NCI-H1105 (cell line): Measurements from ENCODE around the gene KLC1.

ENCODE experiments used
- DNase-seq: peaks from one replicate; lab custom pipeline; 2025; lab: John Stamatoyannopoulos, UW

The KLC1 gene

DNA sequence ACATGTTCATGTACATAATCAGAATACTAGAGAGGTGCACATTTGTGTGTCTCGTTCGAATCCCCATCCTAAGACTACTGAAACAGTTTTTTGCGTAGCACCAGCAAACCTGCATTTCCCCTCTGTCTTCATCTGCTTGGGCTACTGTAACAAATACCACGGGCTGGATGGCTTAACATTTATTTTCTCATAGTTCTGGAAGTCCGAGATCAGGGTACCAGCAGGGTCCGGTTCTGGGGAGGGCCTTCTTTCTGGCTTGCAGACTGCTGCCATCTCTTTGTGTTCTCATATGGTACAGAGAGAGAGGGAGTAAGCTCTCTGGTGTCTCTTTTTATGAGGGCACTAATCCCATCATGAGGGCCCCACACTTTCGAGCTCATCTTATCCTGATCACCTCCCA is 30.6 kb downstream of the KLC1 start:
- no peak for DNase-seq

DNA sequence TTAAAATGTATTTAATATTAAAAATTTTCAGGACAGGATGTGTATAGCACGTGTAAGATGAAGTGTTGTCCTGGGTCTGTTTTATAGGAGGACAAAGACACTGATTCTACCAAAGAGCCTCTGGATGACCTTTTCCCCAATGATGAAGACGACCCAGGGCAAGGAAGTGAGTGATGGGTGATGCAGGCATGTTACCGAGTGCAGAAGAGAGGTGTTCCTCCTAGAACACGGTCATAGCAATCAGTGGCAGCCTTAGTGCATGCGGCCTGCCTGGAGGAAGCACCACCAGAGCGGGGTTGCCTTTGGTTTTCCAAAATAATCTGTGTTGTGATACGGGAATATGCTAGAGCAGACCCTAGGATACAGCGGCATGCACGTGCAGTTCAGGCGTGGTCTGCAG is 33.0 kb downstream of the KLC1 start:
- DNase-seq, result no peak

DNA sequence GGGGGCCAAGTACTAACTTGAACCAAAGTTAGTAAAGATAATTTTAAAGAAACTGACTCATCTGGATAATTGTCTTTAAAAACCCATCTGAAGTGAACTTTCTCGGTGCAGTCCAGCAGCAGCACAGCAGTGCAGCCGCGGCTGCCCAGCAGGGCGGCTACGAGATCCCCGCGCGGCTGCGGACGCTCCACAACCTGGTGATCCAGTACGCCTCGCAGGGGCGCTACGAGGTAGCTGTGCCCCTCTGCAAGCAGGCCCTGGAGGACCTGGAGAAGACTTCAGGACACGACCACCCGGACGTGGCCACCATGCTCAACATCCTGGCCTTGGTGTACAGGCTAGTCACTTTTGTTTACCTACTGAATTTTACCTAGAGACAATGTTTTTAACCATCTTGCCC is 33.6 kb downstream of the KLC1 start:
- DNase-seq, result no peak

DNA sequence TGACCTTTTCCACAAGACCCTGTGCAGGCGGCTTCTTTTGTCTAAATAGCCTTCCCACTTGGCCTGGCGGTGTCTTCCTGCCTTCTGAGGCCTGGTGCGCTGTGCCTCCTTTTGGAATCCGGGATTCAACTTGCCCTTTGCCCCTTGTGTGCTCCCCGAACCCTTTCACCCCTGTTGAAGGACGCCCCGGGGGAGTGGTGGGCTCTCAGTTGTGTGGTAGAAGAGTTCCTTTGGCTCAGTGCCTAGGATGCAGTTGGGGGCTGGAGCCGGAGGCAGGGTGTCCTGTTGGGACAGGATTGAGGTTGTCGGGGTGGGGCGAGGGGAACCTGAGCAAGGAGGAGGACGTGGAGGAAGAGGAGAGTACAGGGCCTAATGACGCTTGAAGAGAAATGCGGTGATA is 34.5 kb downstream of the KLC1 start:
- DNase-seq, result no peak

DNA sequence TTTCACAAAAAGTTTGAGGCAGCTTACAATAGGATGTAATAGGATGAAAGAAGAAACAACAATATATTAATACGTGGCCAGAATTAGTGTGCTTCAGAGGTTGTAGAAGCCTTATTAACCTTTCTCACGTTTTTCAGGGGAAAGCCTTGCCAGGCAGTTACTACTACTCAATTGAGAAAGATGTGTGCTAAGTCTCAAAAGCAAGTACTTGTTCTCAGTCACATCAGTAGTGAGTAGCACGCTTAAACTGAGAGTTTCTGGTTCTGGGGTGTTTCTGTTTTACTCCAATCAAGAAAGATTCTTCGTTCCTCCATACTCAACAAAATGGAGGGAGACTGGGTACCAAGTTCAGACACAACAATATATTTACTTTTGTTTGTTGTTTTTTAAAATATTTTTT is 38.7 kb downstream of the KLC1 start:
- no peak for DNase-seq

GRCh38 chr14:103668117-103668516 is 39.1 kb downstream of the KLC1 start:
- DNase-seq, result no peak

- DNase-seq, result no peak
Observed at GRCh38 chr14:103669370-103669769, 40.4 kb downstream of the KLC1 start.

DNA sequence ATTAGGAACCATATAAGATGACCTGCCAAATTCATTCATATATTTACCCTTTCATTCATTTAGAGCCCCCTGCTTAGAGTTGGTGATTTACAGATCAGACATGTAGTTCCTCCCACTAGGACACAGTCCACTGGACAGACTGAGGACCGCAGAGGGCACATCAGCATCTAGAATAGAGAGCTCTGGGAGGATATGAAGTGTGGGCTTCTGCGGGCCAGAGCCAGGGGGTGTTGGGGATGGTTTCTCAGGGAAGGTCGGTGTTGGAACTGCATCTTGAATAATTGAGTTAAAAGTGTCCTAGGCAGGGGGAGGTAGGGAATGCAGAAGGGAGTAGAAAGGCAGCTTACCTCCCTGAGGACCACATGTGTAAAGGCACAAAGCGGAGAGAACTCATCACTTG is 42.9 kb downstream of the KLC1 start:
- DNase-seq, result no peak

- DNase-seq, result no peak
Observed at GRCh38 chr14:103675957-103676356, 46.9 kb downstream of the KLC1 start.

DNA sequence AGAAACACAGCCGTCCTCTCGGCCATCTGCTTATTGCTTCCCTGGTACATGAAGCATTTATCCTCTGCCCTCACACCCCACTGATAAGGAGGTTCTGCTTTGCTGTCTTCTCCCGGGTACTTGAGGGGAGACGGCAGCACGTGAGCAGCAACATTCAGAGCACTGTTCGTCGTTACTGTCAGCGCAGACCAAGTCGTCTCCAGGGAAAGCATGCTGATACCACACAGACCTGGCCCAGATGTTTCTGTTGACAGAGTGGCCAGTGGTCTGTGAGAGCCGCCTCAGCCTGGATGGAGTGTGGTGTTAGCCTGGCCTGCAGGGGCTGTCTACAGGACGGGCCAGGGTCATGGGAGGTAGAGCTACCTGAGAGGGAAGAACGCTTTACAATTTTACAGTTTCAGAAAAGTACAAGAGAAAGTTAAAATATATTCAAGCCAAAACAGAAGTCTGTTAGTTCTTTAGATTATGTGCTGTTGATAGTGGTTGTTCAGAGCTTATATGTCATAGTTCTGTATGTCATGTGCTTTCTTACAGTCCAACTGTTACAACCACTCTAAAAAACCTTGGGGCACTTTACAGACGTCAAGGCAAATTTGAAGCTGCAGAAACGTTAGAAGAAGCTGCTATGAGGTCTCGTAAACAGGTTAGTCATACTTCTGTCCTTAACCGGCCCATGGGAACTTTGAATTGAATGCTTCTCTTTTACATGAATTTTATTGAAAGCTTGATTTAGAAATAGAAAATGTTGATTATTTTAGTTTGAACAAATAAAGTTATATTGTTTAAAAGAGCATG is 48.1 kb downstream of the KLC1 start:
- no peak for DNase-seq

- no peak for DNase-seq
Observed at GRCh38 chr14:103679351-103679750, 50.3 kb downstream of the KLC1 start.

- no peak for DNase-seq
Observed at GRCh38 chr14:103680491-103681231, 51.6 kb downstream of the KLC1 start.

DNA sequence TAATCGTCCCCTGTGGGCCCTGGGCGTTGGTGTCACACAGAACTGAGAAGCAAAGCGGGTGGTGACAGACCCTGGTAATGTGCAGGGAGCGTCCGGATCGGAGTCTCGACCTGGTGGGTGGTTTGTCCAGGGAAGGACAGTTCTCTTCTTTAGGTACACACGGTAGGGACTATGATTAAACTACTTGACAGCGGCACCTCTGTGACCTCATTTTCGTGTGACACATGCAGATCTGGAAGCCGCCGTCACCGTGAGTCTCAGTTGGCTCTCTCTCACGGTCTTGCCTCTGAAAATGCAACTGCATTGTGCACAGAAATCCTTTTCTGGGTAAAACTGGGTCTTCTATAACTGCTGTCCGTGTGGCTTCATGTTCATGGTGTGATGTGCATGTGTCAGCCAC is 54.1 kb downstream of the KLC1 start:
- no peak for DNase-seq

DNA sequence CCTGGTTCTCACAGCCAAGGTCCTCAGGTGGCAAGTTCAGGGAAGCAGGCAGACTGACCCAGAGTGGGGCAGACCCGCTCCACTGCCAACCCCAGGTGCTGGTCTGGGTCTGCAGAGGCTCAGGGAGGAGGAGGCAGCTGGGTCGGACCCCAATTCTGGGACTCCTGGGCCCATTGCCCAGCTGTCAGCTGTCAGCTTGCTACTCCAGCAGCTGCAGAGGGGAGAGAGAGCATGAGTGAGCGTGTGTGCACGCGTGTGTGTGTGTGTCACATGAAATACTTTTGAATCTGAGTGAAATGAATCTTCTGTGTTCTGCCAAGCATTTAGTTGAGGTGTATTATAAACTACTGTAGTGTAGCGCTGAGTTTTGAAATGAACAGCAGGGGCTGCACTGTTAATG is 55.5 kb downstream of the KLC1 start:
- DNase-seq, result no peak

GRCh38 chr14:103684871-103685270 is 55.9 kb downstream of the KLC1 start:
- no peak for DNase-seq

- no peak for DNase-seq
Observed at GRCh38 chr14:103685276-103686211, 56.5 kb downstream of the KLC1 start.

- no peak for DNase-seq
Observed at GRCh38 chr14:103686831-103687485, 57.9 kb downstream of the KLC1 start.

DNA sequence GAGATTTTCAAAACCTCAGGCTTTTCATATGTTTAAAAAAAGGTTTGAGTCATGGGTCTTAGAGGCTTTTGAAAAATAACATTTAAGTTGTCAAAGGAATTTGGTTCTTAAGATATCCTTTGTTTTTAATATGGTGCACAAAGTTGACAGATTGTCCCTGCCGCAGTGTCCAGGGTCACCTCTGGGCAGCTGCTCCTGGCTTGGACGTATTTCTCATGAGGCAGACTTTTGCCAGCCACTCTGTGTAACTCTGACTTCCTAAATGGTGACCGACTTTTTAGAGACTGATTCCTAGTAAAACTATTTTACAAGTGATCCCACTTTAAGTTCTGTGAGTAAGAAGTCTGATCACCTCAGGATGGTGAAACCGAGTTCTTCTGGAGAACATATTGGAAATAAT is 58.7 kb downstream of the KLC1 start:
- no peak for DNase-seq

GRCh38 chr14:103688441-103688840 is 59.4 kb downstream of the KLC1 start:
- no peak for DNase-seq

DNA sequence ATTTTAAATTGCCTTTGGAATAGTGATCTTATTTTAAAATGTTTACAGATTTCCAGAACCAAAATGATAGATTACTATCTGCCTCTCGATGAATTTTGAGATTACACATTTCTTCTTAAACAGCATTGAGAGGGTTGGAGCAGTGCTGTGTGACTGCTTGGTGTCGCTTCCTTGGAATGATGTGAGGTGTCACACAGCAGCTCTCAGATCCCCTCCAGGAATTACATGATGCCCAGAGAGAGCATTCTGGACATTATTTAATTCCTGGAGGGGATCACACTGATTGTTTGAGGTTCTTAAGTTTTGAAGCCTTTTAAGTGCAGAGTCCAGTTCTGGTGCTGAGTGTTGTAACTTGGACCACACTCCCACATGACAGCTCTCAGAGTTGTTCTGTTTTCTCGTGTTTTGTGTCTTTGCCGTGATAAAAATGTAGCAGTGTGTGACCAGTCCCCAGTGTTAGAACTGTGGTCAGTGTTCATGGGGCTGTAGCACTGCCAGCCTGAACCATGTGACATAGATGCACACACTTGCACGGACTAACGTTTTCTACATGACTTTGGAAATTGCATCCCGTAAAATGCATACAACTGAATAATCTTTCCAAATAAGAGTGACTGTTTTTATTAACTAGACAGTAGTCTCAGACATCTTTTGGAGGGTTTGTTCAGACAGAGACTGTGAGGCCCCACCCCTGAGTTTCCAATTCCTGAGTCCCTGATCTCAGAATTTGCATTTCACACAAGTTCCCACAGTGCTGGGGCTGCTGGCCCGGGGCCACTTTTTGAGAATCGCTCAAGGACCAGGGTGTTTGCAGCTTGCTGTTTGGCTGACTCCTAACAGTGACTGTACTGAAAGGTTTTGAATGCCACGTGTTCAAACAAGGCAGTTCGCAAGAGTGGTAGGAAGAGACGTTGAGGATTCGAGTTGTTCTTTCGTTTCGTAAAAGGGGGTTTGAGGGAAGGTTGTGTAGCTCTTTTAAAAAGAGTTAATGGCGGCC is 60.2 kb downstream of the KLC1 start:
- DNase-seq, result no peak

DNA sequence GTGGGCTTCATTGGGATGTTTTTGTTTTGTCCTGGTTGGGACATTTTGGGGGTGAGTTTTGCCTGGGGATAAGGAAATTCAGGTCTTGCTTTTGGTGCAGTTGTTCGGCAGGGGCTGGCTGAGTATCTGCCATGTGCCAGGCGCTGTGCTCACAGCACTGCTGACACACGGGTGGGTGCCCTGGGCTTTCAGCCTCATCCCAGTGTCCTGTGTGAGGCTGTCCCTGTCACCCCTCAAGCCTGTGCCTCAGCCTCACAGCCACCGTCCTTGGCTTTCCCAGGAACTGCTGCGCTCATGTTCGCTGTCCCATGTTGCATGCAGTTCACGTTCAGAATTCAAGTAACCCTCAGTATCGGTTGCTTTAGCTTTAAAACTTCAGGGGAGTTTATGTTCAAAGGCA is 61.3 kb downstream of the KLC1 start:
- no peak for DNase-seq
